SH-SY5Y (cell line): Measurements from ENCODE around the gene ASS1.

ENCODE experiments used
- GATA2 ChIP-seq: IDR thresholded peaks from 2 replicates; pipeline ENCODE4 v1.6.1; 2011; ENCODE audit warnings: mild to moderate bottlenecking, low read depth, low read length
- GATA3 ChIP-seq: IDR thresholded peaks from 2 replicates; pipeline ENCODE4 v1.6.1; 2011; ENCODE audit warnings: low read depth, mild to moderate bottlenecking, low read length, moderate library complexity

DNA sequence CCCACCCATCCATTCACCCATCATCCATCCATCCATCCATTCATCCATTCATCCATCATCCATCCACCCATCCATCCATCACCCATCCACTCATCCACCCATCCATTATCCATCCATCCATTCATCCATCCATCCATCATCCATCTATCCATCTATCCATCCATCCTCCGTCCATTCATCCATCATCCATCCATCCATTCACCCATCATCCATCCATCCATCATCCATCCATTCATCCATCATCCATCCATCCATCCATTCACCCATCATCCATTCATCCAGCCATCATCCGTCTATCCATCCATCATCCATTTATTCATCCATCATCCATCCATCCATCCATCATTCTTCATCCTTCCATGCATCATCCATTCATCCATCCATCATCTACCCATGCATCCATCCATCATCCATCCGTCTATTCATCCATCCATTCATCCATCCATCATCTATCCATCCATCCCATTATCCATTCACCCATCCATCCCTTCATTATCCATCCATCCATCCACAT, 10.1 kb downstream of the ASS1 start:
- TF ChIP-seq GATA2 (no peak), GATA3 (no peak)
